ENCODE results near the gene CIDEA.

The CIDEA gene

DNA sequence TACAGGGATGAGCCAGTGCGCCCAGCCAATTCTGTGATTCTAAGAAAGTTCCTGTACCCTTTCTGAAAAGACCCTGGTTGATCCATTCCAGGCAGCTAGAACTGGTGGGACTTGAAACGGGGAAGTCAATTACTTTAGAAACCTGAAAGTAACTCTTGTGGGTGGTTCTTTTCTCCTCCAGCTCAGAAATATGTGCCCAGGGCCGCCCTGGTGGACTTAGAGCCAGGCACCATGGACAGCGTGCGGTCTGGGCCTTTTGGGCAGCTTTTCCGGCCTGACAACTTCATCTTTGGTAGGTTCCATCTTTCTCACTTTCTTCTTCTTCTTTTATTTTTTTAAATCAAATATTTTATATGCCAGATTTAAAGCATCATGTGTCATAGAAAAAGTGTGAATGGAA lies 56.6 kb downstream of the CIDEA start:
- Mint-ChIP-seq H3K36me3 (ENCODE audit: low read depth) (peaks cover 21% of the 10 kb centered on the region), H3K27ac (no peak overlapping the region), H3K4me1 (ENCODE audit: low read depth) (peaks cover 12% of the 10 kb centered on the region), H3K4me3 (no peak overlapping the region), H3K9me3 (peaks cover 12% of the 10 kb centered on the region), H3K27me3 (ENCODE audit: low read depth) (peaks cover 34% of the 10 kb centered on the region)

DNA sequence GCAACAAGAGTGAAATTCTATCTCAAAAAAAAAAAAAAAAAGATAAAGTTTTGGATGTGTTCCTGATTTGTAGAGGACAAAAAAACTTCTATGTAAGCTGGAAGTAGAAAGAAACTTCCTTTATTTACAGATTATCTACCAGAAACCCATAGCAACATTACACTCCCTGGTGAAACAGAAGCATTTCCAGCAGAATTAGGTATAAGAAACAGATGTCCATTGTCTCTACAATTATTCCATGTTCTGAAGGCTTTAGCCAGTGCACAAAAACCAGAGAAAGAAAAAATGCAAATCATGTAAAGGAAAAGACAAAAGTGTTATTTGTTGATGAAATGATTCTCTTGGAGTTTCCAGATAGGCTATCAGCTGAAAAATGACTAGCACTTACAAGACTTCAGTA lies 58.8 kb downstream of the CIDEA start:
- Mint-ChIP-seq H3K27me3 (ENCODE audit: low read depth) (peaks cover 15% of the 10 kb centered on the region), H3K4me1 (ENCODE audit: low read depth) (peaks cover 2% of the 10 kb centered on the region), H3K9me3 (peaks cover 12% of the 10 kb centered on the region), H3K27ac (no peak overlapping the region), H3K36me3 (ENCODE audit: low read depth) (peaks cover 21% of the 10 kb centered on the region), H3K4me3 (no peak overlapping the region)

DNA sequence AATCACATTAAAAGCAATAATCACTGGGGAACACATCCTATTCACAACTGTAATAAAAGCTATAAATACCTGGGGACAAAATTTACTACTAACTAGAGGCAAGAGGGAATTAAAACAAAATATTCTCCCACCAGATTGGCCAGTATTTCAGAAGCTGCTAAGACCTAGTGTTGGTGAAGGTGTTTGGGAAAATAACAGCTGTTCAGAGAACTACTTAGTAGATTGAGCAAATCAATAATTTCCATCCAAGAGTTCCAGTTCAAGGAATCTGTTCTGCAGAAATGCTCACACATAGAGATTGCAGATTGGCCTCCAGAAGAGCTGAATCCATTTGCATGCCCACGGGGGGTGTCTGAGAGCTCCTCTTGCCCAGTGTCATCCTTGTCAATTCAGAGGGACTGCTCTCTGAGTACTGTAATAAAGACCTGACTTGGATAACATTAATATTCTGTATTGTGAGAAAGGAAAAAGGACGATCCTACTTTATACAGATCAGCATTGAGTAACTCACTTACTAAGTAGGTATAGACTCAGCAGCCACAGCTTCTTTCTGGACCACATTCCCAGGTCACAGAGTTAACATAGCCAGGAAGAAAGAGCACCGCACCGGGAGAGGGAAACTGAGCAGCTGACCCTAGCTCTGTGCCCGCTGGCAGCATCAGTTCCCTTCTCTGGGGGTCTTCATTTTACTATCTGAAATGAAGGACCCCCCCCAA lies 59.5 kb downstream of the CIDEA start:
- Mint-ChIP-seq H3K4me3 (no peak overlapping the region), H3K27me3 (ENCODE audit: low read depth) (peaks cover 13% of the 10 kb centered on the region), H3K36me3 (ENCODE audit: low read depth) (peaks cover 21% of the 10 kb centered on the region), H3K9me3 (peaks cover 12% of the 10 kb centered on the region), H3K27ac (no peak overlapping the region), H3K4me1 (ENCODE audit: low read depth) (peaks cover 2% of the 10 kb centered on the region)

DNA sequence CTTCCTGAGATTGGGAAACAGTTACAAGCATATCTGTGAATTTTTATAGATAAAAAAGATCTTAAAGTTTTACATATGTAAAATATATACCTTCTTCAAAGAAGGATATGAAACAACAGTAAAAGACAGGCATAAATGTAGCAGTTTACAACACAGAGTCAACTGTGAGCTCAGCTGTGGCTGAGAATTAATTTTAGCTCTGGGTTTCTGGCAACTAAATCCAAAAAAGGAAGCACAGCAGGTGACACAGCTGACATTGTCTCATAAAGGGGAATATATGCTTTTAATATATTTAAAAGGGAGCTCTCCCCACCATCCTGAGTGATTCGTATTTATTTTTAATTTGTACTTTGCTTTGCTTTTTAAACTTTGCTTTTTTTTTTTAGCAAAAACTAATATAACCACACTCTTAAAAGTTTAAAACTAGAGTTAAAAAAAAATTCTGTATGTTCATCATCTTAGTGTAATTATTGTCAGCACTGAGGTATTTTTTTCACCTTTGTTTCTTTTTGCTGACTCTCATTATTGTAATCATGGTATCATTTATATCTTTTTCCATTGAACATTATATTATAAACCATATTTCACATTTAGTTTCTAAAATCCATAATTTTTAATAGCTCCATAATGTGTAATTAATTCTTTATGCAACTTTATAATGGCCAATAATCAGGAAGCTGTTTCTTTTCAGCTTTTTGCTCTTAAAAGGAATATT lies 60.6 kb downstream of the CIDEA start:
- Mint-ChIP-seq H3K4me3 (no peak overlapping the region), H3K36me3 (ENCODE audit: low read depth) (peaks cover 17% of the 10 kb centered on the region), H3K9me3 (peaks cover 12% of the 10 kb centered on the region), H3K27me3 (ENCODE audit: low read depth) (peaks cover 2% of the 10 kb centered on the region), H3K27ac (no peak overlapping the region), H3K4me1 (ENCODE audit: low read depth) (no peaks in the 10 kb centered on the region)

- no peaks in the 10 kb centered on the region for H3K4me1 Mint-ChIP-seq (ENCODE audit: low read depth)
Measured at GRCh38 chr18:12315490-12315889, 61.3 kb downstream of the CIDEA start.

GRCh38 chr18:12315911-12316310 lies 61.8 kb downstream of the CIDEA start:
- no peak overlapping the region for H3K4me3 Mint-ChIP-seq
- H3K36me3 Mint-ChIP-seq (ENCODE audit: low read depth) = peaks cover 12% of the 10 kb centered on the region
- H3K27me3 Mint-ChIP-seq (ENCODE audit: low read depth) = no peaks in the 10 kb centered on the region
- no peaks in the 10 kb centered on the region for H3K4me1 Mint-ChIP-seq (ENCODE audit: low read depth)
- no peak overlapping the region for H3K27ac Mint-ChIP-seq
- H3K9me3 Mint-ChIP-seq = peaks cover 9% of the 10 kb centered on the region

More at GRCh38 chr18:12315490-12315889, 61.3 kb downstream of the CIDEA start:
- Mint-ChIP-seq H3K36me3 (ENCODE audit: low read depth) (peaks cover 14% of the 10 kb centered on the region), H3K27me3 (ENCODE audit: low read depth) (no peaks in the 10 kb centered on the region), H3K4me3 (no peak overlapping the region), H3K9me3 (peaks cover 12% of the 10 kb centered on the region), H3K27ac (no peak overlapping the region)

GRCh38 chr18:12317664-12318333 lies 63.6 kb downstream of the CIDEA start:
- Mint-ChIP-seq H3K27me3 (ENCODE audit: low read depth) (no peaks in the 10 kb centered on the region), H3K9me3 (peaks cover 3% of the 10 kb centered on the region), H3K27ac (no peak overlapping the region), H3K4me3 (no peak overlapping the region), H3K4me1 (ENCODE audit: low read depth) (no peaks in the 10 kb centered on the region), H3K36me3 (ENCODE audit: low read depth) (peaks cover 10% of the 10 kb centered on the region)

GRCh38 chr18:12318334-12318697 lies 64.2 kb downstream of the CIDEA start:
- no peak overlapping the region for H3K4me3 Mint-ChIP-seq
- peaks cover 8% of the 10 kb centered on the region for H3K36me3 Mint-ChIP-seq (ENCODE audit: low read depth)
- no peak overlapping the region for H3K27ac Mint-ChIP-seq
- H3K9me3 Mint-ChIP-seq = no peaks in the 10 kb centered on the region
- H3K4me1 Mint-ChIP-seq (ENCODE audit: low read depth) = no peaks in the 10 kb centered on the region
- H3K27me3 Mint-ChIP-seq (ENCODE audit: low read depth) = no peaks in the 10 kb centered on the region

GRCh38 chr18:12318857-12319256 lies 64.7 kb downstream of the CIDEA start:
- H3K27ac Mint-ChIP-seq = no peak overlapping the region

GRCh38 chr18:12321333-12321732 lies 67.2 kb downstream of the CIDEA start:
- no peak overlapping the region for H3K27ac Mint-ChIP-seq
- H3K9me3 Mint-ChIP-seq = no peaks in the 10 kb centered on the region
- H3K4me1 Mint-ChIP-seq (ENCODE audit: low read depth) = no peaks in the 10 kb centered on the region
- H3K4me3 Mint-ChIP-seq = no peak overlapping the region
- H3K27me3 Mint-ChIP-seq (ENCODE audit: low read depth) = no peaks in the 10 kb centered on the region
- H3K36me3 Mint-ChIP-seq (ENCODE audit: low read depth) = peaks cover 14% of the 10 kb centered on the region

More at GRCh38 chr18:12318857-12319256, 64.7 kb downstream of the CIDEA start:
- no peaks in the 10 kb centered on the region for H3K27me3 Mint-ChIP-seq (ENCODE audit: low read depth)
- H3K36me3 Mint-ChIP-seq (ENCODE audit: low read depth) = peaks cover 10% of the 10 kb centered on the region
- no peak overlapping the region for H3K4me3 Mint-ChIP-seq
- no peaks in the 10 kb centered on the region for H3K4me1 Mint-ChIP-seq (ENCODE audit: low read depth)
- H3K9me3 Mint-ChIP-seq = no peaks in the 10 kb centered on the region

GRCh38 chr18:12324991-12325725 lies 71.0 kb downstream of the CIDEA start:
- Mint-ChIP-seq H3K4me1 (ENCODE audit: low read depth) (peaks cover 10% of the 10 kb centered on the region), H3K36me3 (ENCODE audit: low read depth) (peaks cover 30% of the 10 kb centered on the region), H3K9me3 (no peaks in the 10 kb centered on the region), H3K27ac (no peak overlapping the region), H3K4me3 (no peak overlapping the region), H3K27me3 (ENCODE audit: low read depth) (no peaks in the 10 kb centered on the region)

DNA sequence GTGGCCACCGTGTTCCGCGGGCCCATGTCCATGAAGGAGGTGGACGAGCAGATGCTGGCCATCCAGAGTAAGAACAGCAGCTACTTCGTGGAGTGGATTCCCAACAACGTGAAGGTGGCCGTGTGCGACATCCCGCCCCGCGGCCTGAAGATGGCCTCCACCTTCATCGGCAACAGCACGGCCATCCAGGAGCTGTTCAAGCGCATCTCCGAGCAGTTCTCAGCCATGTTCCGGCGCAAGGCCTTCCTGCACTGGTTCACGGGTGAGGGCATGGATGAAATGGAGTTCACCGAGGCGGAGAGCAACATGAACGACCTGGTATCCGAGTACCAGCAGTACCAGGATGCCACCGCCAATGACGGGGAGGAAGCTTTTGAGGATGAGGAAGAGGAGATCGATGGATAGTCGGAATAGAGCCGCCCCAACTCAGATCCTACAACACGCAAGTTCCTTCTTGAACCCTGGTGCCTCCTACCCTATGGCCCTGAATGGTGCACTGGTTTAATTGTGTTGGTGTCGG lies 71.6 kb downstream of the CIDEA start:
- peaks cover 30% of the 10 kb centered on the region for H3K36me3 Mint-ChIP-seq (ENCODE audit: low read depth)
- H3K4me1 Mint-ChIP-seq (ENCODE audit: low read depth) = peaks cover 10% of the 10 kb centered on the region
- no peak overlapping the region for H3K4me3 Mint-ChIP-seq
- H3K27ac Mint-ChIP-seq = no peak overlapping the region
- H3K27me3 Mint-ChIP-seq (ENCODE audit: low read depth) = no peaks in the 10 kb centered on the region
- no peaks in the 10 kb centered on the region for H3K9me3 Mint-ChIP-seq

- Mint-ChIP-seq H3K27ac (no peak overlapping the region), H3K9me3 (no peaks in the 10 kb centered on the region), H3K36me3 (ENCODE audit: low read depth) (peaks cover 24% of the 10 kb centered on the region), H3K4me1 (ENCODE audit: low read depth) (peaks cover 10% of the 10 kb centered on the region), H3K4me3 (no peak overlapping the region), H3K27me3 (ENCODE audit: low read depth) (no peaks in the 10 kb centered on the region)
Measured at GRCh38 chr18:12326711-12327460, 72.7 kb downstream of the CIDEA start.
